Posterior cingulate gyrus (tissue), 11 donors: ENCODE results near the gene ARHGAP26.
"Not testable (repeated sequence)": the region's sequence is repeated elsewhere in the genome, so short reads cannot be mapped to it uniquely, and the experiment has no call there.

Experiments
- DNase-seq, 10 donors: peaks; one replicate each; pipeline versions ENCODE4 v3.0.0 to v3.0.0-alpha.2; 2020 to 2021; ENCODE audit warnings: mixed read lengths in 3 of 10
- intact Hi-C: fragments of 100-400 bp; cut with DNase I; formaldehyde crosslinking; loops from one replicate; pipeline ENCODE4 v1.15.1; 2023

Gene ARHGAP26

DNA sequence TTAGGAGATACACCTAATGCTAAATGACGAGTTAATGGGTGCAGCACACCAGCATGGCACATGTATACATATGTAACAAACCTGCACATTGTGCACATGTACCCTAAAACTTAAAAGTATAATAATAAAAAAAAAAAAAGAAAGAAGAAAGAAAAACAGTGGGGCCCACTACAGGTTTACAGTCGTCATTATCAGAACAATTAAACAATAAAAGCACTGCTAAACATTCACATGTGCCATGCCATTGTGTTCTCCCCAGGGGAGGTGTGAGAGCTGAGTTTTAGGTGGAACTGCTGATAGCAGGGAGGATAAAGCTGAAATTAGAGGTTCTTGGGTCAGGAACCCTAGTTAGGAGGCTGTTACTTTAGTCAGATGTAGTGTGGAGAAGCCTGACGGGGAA lies 348.6 kb downstream of the ARHGAP26 start:
- intact Hi-C loops, DNase-seq: not testable (repeated sequence)

GRCh38 chr5:143119291-143119769 lies 349.2 kb downstream of the ARHGAP26 start:
- intact Hi-C loops: no loop called here
- no peak for DNase-seq

GRCh38 chr5:143119881-143120341 lies 349.7 kb downstream of the ARHGAP26 start:
- intact Hi-C loops: no loop called here
- no peak for DNase-seq

GRCh38 chr5:143120460-143121134 lies 350.4 kb downstream of the ARHGAP26 start:
- intact Hi-C loops: no loop called here
- no peak for DNase-seq

DNA sequence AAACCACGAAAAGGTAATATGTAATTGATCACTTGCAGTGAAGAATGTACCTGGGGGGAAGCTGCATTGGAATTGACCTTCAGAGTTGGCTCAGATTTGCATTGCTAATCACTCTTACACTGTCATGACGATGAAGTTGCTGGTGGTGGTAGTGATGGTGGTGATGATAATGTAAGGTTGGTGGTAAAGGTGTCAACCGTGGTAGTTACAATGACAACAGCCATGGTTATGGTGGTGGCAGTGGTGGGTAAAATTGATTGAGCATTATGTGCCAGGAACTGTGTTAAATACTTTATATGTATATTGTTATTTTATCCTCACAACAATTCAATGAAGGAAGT lies 350.9 kb downstream of the ARHGAP26 start:
- intact Hi-C loops: no loop called here
- DNase-seq: no peak

DNA sequence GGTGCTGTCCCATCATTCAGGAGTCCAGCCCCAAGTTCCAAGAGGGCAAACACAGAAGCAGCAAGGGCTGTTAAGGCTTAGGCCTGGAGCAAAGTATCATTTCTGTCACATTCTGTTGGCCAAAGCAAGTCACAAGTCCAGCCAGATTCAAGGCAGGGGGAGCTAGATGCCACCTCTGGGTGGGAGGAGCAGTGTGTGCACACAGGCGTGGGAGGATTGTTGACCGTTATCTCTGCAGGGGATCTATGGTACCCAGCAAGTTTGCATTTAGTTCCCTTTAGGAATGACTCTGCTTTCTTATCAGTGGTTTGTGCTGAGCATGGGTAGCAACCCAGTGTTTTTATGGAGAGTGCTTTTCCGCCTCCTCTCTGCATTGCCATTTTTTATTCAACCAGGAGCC lies 354.4 kb downstream of the ARHGAP26 start:
- no peak for DNase-seq
- intact Hi-C loops: no loop called here

DNA sequence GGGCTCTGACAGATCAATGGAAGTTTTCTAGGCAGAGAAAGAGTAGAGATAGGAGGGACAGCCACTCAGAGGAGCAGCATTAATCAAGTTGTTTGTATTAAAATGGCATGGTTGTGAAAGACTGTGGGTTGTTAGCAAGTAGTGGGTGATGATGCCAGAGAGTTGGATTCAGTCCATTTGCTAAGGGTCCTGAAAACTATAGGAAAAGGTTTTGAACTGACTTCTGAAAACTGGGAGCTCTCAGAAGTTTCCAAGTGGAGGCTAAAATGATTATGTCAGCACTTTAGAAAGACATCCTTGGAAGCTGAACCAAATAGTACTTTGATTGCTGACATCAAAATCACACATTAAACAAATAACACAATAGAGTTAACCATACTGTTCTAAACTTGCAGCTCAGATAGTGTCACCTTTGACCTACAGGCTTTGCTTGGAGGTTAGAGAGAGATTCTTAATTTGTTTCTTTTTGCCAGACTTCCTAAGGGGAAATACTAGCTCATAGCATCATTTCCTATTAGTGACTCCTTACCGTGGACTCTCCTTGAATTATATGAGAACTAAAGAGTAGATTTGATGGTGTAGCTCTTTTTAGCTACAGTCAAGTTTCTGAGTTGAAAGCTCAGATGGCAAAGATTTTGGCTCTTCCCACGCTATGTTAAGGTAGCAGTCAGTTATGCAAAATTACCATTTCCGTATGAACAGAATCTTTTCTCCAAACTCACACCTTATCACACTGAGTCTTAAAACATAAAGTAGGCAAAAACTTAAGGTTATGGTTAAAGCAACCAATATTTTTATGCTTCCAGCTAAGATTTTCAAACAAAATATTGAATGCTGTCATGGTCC lies 356.2 kb downstream of the ARHGAP26 start:
- intact Hi-C loops: no loop called here
- no peak for DNase-seq

- intact Hi-C loops: no loop called here
- DNase-seq: no peak
Measured at GRCh38 chr5:143128412-143129071, 358.4 kb downstream of the ARHGAP26 start.

- intact Hi-C loops: no loop called here
- no peak for DNase-seq
Measured at GRCh38 chr5:143129203-143129602, 359.0 kb downstream of the ARHGAP26 start.

DNA sequence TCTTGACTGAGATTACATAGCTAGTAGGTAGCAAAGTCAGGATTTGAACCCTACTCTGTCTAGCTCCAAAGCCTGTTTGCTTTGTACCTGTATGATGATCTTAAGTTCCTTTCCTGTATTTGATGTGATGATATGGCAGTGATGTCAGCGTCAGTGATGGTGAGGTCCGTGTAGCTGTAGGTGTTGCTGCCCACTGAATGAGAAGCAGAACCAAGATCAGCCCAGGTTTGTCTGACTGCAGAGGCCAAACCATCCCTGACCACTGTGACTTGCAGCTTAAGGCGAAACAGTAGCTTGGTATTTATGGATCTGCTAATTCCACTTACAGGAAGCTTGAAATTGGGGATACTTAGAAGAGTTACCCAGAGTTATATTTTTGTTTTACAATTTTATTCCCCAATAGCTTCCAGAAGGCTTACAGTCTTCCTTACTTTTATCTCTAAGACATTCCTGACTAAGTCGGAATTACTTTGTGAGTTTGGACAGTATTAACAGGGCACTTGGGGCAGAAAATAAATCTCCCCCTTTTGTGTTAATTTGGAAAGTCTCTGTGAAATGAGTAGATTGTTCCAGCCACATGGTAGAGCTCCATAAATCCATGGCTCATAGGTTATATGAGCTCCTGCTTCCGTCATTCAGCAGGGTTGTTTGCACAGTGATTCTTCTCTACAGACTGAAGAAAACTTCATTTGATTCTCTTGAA lies 359.9 kb downstream of the ARHGAP26 start:
- intact Hi-C loops: no loop called here
- no peak for DNase-seq

DNA sequence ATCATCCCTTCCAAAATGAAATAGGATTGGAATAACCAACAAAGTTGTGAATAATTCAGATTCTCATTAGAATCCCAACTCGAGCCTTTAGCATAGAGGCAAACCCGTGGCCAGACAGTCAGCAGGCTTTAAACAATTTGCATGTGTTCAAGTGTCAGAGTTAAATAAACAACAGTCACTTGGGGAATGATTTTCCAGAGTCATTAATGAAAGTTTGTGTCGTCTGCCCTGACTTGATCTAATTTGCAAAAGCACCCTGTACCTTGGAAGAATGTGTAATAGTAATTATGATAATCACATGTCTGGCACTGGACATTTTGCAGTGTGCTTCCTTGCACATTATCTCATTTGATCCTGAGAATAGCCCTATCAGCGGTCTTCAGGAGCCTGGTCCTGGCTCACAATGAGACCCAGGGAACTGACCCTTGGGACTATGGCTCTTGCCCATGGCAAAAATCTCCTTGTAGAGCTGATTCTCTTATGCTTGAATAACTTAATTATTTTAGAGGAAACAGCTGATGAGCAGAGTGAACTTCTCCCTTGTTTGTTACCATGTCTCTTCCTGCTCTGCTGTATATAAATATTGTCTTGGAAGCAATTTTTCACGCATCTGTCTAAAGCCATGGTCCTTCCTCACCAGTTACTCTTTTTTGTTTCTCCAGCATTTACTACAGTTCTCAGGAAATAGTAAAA lies 360.6 kb downstream of the ARHGAP26 start:
- intact Hi-C loops: no loop called here

DNA sequence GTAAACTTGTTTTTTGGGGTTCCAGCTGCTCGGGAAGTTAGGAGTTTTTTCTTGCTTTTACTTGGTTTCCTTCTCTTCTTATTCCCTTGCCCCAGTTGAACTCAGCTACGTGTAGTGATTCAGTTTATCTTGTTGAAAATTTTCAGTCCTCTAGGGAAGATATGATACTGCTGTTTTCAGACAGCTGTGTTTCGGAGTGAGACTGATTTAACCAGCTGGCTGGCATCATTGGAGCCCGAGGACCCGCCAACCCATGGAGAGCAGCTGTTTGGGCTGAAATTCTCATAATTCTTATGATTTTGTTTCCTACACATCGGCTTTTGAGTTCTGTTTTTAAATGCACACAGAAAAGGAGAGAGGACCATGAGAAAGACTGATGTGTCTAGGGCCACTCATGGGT lies 361.8 kb downstream of the ARHGAP26 start:
- peak in 1 of 10 donors; percentile 85 for DNase-seq
- intact Hi-C loops: no loop called here

More for the DNA sequence above, 360.6 kb downstream of the ARHGAP26 start:
- no peak for DNase-seq

DNA sequence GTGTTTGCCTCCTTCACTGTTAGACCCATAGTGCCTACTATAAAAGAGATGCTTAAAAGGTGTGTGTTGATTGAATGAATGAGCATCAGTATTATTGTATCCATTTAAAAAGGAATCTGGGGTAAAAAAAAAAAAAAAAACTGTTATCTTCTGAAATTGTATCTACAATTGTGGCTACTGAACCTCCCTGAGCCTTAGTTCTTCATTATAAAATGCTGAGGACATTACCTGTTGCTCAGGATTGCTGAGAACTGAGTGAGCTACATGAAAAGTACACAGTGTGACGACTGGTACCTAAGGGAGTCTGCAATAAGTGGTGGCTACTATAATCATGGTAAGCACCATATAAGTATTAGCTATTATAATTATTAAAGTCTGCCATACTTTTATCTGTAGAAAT lies 362.6 kb downstream of the ARHGAP26 start:
- DNase-seq: no peak
- intact Hi-C loops: no loop called here

DNA sequence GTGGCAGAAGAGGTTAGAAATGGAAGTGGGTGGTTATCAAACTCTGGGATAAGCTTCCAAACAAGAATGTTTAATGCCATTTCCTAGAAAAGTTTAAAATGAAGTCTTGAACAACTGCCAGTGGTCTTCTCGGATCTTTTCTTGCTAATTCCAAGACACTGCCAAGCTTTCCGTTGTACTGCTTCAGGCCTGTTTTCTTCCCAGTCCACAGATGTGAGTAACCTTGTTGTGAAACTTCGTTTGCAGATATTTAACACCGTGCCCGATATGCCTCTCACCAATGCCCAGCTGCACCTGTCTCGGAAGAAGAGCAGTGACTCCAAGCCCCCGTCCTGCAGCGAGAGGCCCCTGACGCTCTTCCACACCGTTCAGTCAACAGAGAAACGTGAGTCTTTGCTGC lies 363.5 kb downstream of the ARHGAP26 start:
- intact Hi-C loops: no loop called here

DNA sequence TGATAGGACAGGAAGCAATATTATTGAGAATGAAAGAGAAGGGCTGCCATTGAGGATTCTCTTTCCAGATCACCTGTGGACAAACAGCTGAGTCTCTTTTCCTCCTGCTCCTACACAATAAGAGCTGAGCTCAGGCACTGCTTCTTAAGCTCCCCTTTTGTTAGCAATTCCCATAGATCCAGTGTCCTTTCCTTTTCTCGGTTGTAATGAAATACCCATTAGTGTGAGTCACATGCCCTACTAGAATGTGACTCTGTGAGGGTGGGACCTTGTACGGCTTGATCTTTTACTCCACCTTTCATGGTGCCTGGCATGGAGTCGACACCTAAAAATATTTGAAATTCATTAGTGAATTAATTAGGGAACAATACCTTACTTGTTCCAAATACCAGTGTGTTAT lies 364.1 kb downstream of the ARHGAP26 start:
- no peak for DNase-seq
- intact Hi-C loops: no loop called here

More for the DNA sequence above, 363.5 kb downstream of the ARHGAP26 start:
- DNase-seq: no peak

DNA sequence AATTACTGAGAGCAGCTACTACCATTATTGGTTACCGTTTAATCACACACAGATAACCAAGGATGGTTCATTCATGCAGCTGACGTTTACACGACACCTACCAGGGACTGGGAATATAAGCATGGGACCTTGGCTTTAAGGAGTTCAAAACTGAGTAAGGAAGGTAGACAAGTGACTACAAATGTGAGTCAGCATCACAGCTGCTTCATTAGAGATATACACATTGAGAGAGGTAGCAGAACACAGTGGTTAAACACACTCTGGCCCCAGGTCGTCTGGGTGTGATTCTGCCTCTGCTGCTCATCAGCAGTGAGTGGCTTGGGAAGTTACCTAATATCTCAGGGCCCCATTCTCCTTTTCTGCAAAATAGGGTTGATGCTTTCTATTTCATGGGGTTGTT lies 364.7 kb downstream of the ARHGAP26 start:
- intact Hi-C loops: no loop called here

DNA sequence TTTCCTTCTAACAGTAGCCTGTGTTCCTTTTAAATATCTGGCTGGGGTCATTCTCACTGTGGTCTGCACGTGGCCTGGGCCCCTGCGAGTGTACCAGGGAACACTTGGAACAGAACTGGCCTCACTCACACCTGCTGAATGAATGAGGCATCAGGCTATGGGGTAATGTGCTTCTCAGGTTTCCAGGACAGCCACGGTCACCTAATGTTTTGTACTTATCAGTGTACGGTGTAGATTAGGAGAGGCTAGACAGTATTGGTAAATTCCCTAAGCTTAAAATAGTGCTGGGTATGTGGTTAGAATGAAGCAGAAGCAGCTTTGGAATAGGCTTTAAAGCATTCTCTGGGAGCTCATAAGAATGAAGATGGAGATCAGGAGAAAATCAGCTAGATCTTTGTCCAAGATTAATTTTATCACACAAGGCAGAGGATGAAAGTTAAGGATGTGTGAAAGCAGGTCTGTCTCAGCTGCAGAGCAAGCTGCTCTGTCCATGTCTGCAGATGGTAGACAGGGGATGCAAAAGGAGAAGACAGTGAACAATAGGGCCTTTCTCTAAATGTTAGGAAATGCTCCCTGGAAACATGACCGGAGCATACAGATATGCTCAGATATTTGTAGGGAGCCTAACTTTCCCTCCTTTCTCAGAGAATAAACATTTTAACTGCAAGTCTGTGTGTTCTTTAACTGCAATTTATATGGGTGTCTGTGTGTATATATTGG lies 365.8 kb downstream of the ARHGAP26 start:
- no peak for DNase-seq
- intact Hi-C loops: no loop called here

More for the DNA sequence above, 364.7 kb downstream of the ARHGAP26 start:
- DNase-seq: no peak

- intact Hi-C loops: no loop called here
- no peak for DNase-seq
Measured at GRCh38 chr5:143138839-143139238, 368.7 kb downstream of the ARHGAP26 start.

- intact Hi-C loops: no loop called here
- no peak for DNase-seq
Measured at GRCh38 chr5:143139585-143139984, 369.4 kb downstream of the ARHGAP26 start.
